DOHH2 (cell line): ENCODE measurements around the gene THAP4.

ENCODE experiments used
- H3F3A ChIP-seq: fragments of 200-600 bp; sonication (generic), shearing (Covaris generic); 2 replicates; pipeline ENCODE4 v1.6.0; 2016; ENCODE audit warnings: antibody characterized with exemption, mild to moderate bottlenecking; ENCODE audit not compliant: control insufficient read depth, insufficient read depth
- H3K27ac ChIP-seq: fragments of 200-600 bp; sonication (generic); 2 replicates; pipeline ENCODE4 v1.5.1; 2014; ENCODE audit warnings: low read depth, mild to moderate bottlenecking, low read length, moderate library complexity
- H3K27me3 ChIP-seq: fragments of 200-600 bp; sonication (generic); 2 replicates; pipeline ENCODE4 v1.6.1; 2014; ENCODE audit warnings: mild to moderate bottlenecking, low read length, mixed read lengths; ENCODE audit not compliant: control insufficient read depth
- H3K36me3 ChIP-seq: fragments of 200-600 bp; sonication (generic); 2 replicates; pipeline ENCODE4 v1.6.1; 2014; ENCODE audit warnings: mild to moderate bottlenecking, low read length, moderate library complexity, mixed read lengths; ENCODE audit not compliant: control insufficient read depth
- H3K4me1 ChIP-seq: fragments of 200-600 bp; sonication (generic); 2 replicates; pipeline ENCODE4 v1.6.1; 2014; ENCODE audit warnings: mild to moderate bottlenecking, low read length, mixed read lengths; ENCODE audit not compliant: control insufficient read depth
- H3K4me2 ChIP-seq: fragments of 200-600 bp; sonication (generic); 2 replicates; pipeline ENCODE4 v1.6.0; 2014; ENCODE audit warnings: mild to moderate bottlenecking, low read length, moderate library complexity
- H3K4me3 ChIP-seq: fragments of 200-600 bp; sonication (generic); 2 replicates; pipeline ENCODE4 v1.5.1; 2014; ENCODE audit warnings: mild to moderate bottlenecking, low read length, mixed read lengths
- H3K79me2 ChIP-seq: fragments of 200-600 bp; sonication (generic); 2 replicates; pipeline ENCODE4 v1.6.1; 2014; ENCODE audit warnings: mild to moderate bottlenecking, low read length, mixed read lengths; ENCODE audit not compliant: control insufficient read depth
- H3K9me2 ChIP-seq: fragments of 200-600 bp; sonication (generic); replicated peaks from 2 replicates; pipeline ENCODE4 v1.6.1; 2014; ENCODE audit warnings: mild to moderate bottlenecking, low read length, mixed read lengths; ENCODE audit not compliant: control insufficient read depth
- H3K9me3 ChIP-seq: fragments of 200-600 bp; sonication (generic); 2 replicates; pipeline ENCODE4 v1.6.1; 2014; ENCODE audit warnings: antibody characterized with exemption, low read length, mixed read lengths; ENCODE audit not compliant: control insufficient read depth, insufficient read depth
- H4K20me1 ChIP-seq: fragments of 200-600 bp; sonication (generic); 2 replicates; pipeline ENCODE4 v1.6.0; 2014; ENCODE audit warnings: low read depth, mild to moderate bottlenecking, antibody characterized with exemption, low read length, moderate library complexity; ENCODE audit not compliant: control insufficient read depth, insufficient read depth
- EZH2phosphoT487 ChIP-seq: fragments of 200-600 bp; sonication (generic); IDR thresholded peaks from 2 replicates; pipeline ENCODE4 v1.6.1; 2017; ENCODE audit warnings: borderline replicate concordance, mild to moderate bottlenecking, antibody characterized with exemption, low read length, moderate library complexity, mixed read lengths
- TF ChIP-seq, protein P1 (sequence below): fragments of 200-600 bp; sonication (generic); IDR thresholded peaks from one replicate; pipeline ENCODE4 v1.5.1; 2014; ENCODE audit warnings: antibody characterized with exemption, mild to moderate bottlenecking, low read depth, low read length; ENCODE audit not compliant: poor library complexity, severe bottlenecking

Gene THAP4

DNA sequence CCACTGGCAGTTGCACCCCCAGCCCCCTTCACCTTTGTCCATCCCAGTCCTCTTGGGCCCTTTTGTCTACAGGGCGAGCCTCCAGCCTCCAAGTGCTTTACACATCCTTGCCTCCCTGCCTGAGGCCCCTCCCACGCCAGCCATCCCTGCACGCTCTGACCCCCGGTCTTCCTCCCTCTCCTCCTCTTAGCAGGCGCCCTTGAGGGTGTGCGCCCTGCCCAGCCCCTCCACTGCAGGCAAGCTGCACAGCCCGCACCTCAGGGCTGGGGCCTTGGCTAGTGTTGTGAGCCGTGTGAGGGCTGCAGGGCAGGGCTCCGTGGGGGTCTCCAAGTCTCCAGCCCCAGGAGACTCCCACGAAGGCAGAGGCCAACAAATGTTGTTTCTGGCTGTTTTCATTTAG lies 71.5 kb downstream of the THAP4 start:
- Histone ChIP-seq H3F3A (no peaks in the 10 kb centered on the region), H3K9me2 (no peaks in the 10 kb centered on the region), H3K36me3 (no peaks in the 10 kb centered on the region), H3K4me1 (no peaks in the 10 kb centered on the region), H3K79me2 (no peaks in the 10 kb centered on the region), H3K9me3 (no peaks in the 10 kb centered on the region), H4K20me1 (no peaks in the 10 kb centered on the region), H3K4me3 (no peak overlapping the region), H3K4me2 (no peak overlapping the region), H3K27me3 (no peaks in the 10 kb centered on the region), H3K27ac (no peak overlapping the region)
- TF ChIP-seq, protein P1, sequence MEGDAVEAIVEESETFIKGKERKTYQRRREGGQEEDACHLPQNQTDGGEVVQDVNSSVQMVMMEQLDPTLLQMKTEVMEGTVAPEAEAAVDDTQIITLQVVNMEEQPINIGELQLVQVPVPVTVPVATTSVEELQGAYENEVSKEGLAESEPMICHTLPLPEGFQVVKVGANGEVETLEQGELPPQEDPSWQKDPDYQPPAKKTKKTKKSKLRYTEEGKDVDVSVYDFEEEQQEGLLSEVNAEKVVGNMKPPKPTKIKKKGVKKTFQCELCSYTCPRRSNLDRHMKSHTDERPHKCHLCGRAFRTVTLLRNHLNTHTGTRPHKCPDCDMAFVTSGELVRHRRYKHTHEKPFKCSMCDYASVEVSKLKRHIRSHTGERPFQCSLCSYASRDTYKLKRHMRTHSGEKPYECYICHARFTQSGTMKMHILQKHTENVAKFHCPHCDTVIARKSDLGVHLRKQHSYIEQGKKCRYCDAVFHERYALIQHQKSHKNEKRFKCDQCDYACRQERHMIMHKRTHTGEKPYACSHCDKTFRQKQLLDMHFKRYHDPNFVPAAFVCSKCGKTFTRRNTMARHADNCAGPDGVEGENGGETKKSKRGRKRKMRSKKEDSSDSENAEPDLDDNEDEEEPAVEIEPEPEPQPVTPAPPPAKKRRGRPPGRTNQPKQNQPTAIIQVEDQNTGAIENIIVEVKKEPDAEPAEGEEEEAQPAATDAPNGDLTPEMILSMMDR: no peak
- no peak for TF ChIP-seq EZH2phosphoT487

DNA sequence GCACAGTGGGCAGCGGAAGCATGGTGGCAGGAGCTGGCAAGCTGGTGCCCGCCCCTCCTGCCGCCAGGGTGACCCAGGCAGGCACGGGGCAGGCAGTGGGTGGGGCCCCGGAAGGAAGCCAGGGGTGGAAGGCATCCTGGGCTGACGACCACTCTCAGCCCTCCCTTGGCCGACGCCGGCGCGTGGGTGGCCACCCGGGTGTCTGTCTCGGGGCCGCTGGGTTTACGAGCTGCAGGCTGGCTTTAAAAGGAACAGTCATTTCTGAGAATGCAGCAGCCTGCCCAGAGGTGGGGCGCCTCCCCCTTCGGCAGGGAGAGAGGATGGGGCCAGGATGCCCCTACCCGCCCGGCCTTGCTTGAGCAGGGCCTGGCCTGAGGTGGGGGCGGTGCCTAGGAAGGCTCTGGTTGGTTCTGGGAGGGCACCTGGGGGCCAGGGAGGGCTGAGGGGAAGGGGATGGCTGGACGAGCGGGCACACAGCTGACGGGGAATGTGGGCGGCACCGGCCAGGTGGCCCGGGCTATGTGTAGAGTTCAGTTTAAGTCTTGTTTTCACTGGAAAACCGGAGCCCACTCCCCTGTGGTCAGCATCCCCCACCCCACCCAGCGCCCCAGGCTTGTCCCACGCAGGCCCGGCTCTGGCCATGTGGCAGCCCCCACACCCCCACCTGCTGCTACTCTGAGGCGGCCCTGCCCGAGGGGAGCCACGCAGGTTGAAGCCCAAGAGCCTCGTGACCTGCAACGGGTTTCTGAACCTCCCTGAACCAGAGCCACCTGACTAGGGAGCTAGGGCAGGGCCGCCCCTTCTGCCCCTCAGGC lies 72.2 kb downstream of the THAP4 start:
- H3K27ac ChIP-seq: no peak overlapping the region
- no peaks in the 10 kb centered on the region for H3K9me3 ChIP-seq
- H4K20me1 ChIP-seq: no peaks in the 10 kb centered on the region
- H3K36me3 ChIP-seq: no peaks in the 10 kb centered on the region
- H3K79me2 ChIP-seq: no peaks in the 10 kb centered on the region
- no peaks in the 10 kb centered on the region for H3F3A ChIP-seq
- no peaks in the 10 kb centered on the region for H3K4me1 ChIP-seq
- H3K4me2 ChIP-seq: no peak overlapping the region
- no peak overlapping the region for H3K4me3 ChIP-seq
- TF ChIP-seq, protein P1: no peak
- TF ChIP-seq EZH2phosphoT487: no peak
- no peaks in the 10 kb centered on the region for H3K27me3 ChIP-seq
- no peaks in the 10 kb centered on the region for H3K9me2 ChIP-seq

DNA sequence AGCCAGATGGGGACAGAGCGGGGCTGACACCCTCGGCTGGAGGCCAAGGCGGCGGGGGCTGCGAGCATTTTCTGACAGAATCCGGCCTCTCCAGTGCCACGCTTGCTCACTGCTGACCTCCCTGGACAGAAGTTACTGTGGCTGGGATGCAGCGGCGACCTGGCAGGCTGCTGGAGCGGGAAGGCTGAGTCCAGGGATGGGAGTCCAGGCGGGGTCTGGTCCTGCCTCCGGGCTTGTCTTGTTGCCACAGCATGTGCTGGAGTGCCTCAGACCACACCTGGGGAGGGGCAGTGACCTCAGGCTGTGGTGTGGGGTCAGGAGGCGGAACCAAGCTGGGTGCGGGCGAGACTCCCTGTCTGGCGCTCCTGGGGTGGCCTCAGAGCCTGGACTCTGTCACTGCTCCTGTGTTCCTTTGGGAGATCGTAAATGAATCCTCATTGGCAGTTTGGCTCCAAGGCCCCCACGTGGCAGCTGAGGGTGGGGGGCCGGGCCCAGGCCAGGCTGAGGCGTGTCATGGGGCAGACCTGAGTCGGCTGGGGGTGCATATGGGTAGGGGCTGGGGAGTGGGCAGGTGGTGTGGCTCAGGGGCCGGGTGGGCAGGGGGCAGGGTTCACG lies 72.9 kb downstream of the THAP4 start:
- no peaks in the 10 kb centered on the region for H3K4me1 ChIP-seq
- no peak overlapping the region for H3K4me3 ChIP-seq
- no peaks in the 10 kb centered on the region for H3K79me2 ChIP-seq
- H4K20me1 ChIP-seq: no peaks in the 10 kb centered on the region
- TF ChIP-seq, protein P1: no peak
- TF ChIP-seq EZH2phosphoT487: no peak
- no peak overlapping the region for H3K27ac ChIP-seq
- H3K9me2 ChIP-seq: no peaks in the 10 kb centered on the region
- H3K27me3 ChIP-seq: no peaks in the 10 kb centered on the region
- no peaks in the 10 kb centered on the region for H3K36me3 ChIP-seq
- H3K4me2 ChIP-seq: no peak overlapping the region
- H3K9me3 ChIP-seq: no peaks in the 10 kb centered on the region
- no peaks in the 10 kb centered on the region for H3F3A ChIP-seq
